DMS53 treated with DMSO at 0.1 percent for 48 hours (cell line): Measurements from ENCODE around the gene GNPTG.
"Not testable (repeated sequence)": the region's sequence is repeated elsewhere in the genome, so short reads cannot be mapped to it uniquely, and the experiment has no call there.

ENCODE experiments used
- DNase-seq: peaks from one replicate; lab custom pipeline; 2025; ENCODE audit not compliant: unreplicated experiment; lab: John Stamatoyannopoulos, UW

The GNPTG gene

GRCh38 chr16:1318268-1318545, 33.5 kb upstream of the GNPTG start:
- no peak for DNase-seq

- DNase-seq = no peak
Measured at GRCh38 chr16:1319041-1319440, 32.7 kb upstream of the GNPTG start.

- no peak for DNase-seq
Measured at GRCh38 chr16:1320097-1320496, 31.6 kb upstream of the GNPTG start.

- DNase-seq = no peak
Measured at GRCh38 chr16:1320658-1321240, 31.0 kb upstream of the GNPTG start.

GRCh38 chr16:1322407-1322806, 29.3 kb upstream of the GNPTG start:
- DNase-seq = no peak

GRCh38 chr16:1323296-1324239, 28.2 kb upstream of the GNPTG start:
- no peak for DNase-seq

GRCh38 chr16:1324286-1324826, 27.4 kb upstream of the GNPTG start:
- DNase-seq = no peak

GRCh38 chr16:1325261-1325660, 26.5 kb upstream of the GNPTG start:
- no peak for DNase-seq

- no peak for DNase-seq
Measured at GRCh38 chr16:1325673-1326371, 25.9 kb upstream of the GNPTG start.

- no peak for DNase-seq
Measured at GRCh38 chr16:1326391-1326790, 25.3 kb upstream of the GNPTG start.

GRCh38 chr16:1326946-1327618, 24.6 kb upstream of the GNPTG start:
- no peak for DNase-seq

- DNase-seq = no peak
Measured at GRCh38 chr16:1327619-1327947, 24.1 kb upstream of the GNPTG start.

GRCh38 chr16:1328136-1328535, 23.6 kb upstream of the GNPTG start:
- not testable (repeated sequence) for DNase-seq

- not testable (repeated sequence) for DNase-seq
Measured at GRCh38 chr16:1328961-1329360, 22.8 kb upstream of the GNPTG start.

- DNase-seq = no peak
Measured at GRCh38 chr16:1330260-1330914, 21.3 kb upstream of the GNPTG start.

GRCh38 chr16:1330931-1331711, 20.6 kb upstream of the GNPTG start:
- no peak for DNase-seq

- peak; percentile 87 for DNase-seq
Measured at GRCh38 chr16:1331712-1332617, 19.8 kb upstream of the GNPTG start.

- DNase-seq = no peak
Measured at GRCh38 chr16:1332618-1333148, 19.0 kb upstream of the GNPTG start.
